Upper lobe of left lung (tissue), 4 donors: ENCODE data around the gene POLA2.

ENCODE experiments used
- EP300 ChIP-seq, 4 donors: sonication (generic); formaldehyde crosslinking; IDR thresholded peaks; one replicate each; pipeline ENCODE4 v1.5.1; 2017; ENCODE audit warnings: antibody characterized with exemption in 4 of 4, control low read depth in 2 of 4
- POLR2A ChIP-seq, 4 donors: fragments of 450-650 bp; IDR thresholded peaks; one replicate each; pipeline ENCODE4 v1.5.1; 2016 to 2017; ENCODE audit warnings: antibody characterized with exemption in 4 of 4, mild to moderate bottlenecking in 2 of 4
- POLR2AphosphoS5 ChIP-seq, 2 donors: sonication (generic); formaldehyde crosslinking; IDR thresholded peaks; one replicate each; pipeline ENCODE4 v1.5.1; 2017; ENCODE audit warnings: antibody characterized with exemption in 2 of 2
- TF ChIP-seq, protein P1 (sequence below), 6 experiments: fragments of 450-650 bp in 4 of 6; fragments of 200-600 bp in 2 of 6; sonication (generic) in 2 of 6; IDR thresholded peaks; one replicate each; pipeline ENCODE4 v1.5.1; 2016 to 2019; ENCODE audit warnings: antibody characterized with exemption in 6 of 6

DNA sequence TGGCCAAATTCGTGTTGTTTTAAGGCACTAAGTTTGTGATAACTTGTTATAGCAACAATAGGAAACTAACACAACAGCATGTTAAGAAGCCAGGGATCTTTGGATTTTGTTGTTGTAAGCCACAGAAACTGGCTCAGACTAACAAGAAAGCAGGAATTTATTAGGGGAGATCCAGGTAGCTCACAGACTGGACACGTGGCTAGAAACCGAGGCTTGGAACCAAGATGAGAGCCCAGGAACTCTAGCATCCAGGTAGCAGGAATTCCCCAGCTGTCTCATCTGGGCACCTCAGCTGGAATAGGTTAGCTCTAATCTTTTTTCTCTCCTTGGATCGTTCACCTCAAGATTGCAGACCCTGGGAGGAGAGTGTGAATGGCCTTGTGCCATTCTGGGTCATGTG is 24.9 kb downstream of the POLA2 start:
- TF ChIP-seq POLR2AphosphoS5 (IDR thresholded peaks at IDR 0.05): no peak
- TF ChIP-seq, protein P1, sequence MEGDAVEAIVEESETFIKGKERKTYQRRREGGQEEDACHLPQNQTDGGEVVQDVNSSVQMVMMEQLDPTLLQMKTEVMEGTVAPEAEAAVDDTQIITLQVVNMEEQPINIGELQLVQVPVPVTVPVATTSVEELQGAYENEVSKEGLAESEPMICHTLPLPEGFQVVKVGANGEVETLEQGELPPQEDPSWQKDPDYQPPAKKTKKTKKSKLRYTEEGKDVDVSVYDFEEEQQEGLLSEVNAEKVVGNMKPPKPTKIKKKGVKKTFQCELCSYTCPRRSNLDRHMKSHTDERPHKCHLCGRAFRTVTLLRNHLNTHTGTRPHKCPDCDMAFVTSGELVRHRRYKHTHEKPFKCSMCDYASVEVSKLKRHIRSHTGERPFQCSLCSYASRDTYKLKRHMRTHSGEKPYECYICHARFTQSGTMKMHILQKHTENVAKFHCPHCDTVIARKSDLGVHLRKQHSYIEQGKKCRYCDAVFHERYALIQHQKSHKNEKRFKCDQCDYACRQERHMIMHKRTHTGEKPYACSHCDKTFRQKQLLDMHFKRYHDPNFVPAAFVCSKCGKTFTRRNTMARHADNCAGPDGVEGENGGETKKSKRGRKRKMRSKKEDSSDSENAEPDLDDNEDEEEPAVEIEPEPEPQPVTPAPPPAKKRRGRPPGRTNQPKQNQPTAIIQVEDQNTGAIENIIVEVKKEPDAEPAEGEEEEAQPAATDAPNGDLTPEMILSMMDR (IDR thresholded peaks at IDR 0.05): no peak
- TF ChIP-seq POLR2A (IDR thresholded peaks at IDR 0.05): no peak
- TF ChIP-seq EP300 (IDR thresholded peaks at IDR 0.05): no peak
